IPS DF 6.9 (cell line): ENCODE results near the gene RBM20.

Experiments used
- DNase-seq: peaks from one replicate; pipeline ENCODE4 v3.0.0-alpha.2; 2013; ENCODE audit warnings: low read depth, low spot score
- H3K27ac ChIP-seq: one replicate; pipeline ENCODE4 v1.5.1; 2013; ENCODE audit warnings: low read length, control low read depth
- H3K27me3 ChIP-seq: 2 replicates; pipeline ENCODE4 v1.6.1; 2013; ENCODE audit warnings: mild to moderate bottlenecking, low read length; ENCODE audit not compliant: control insufficient read depth, insufficient read depth
- H3K36me3 ChIP-seq: 2 replicates; pipeline ENCODE4 v1.6.1; 2013; ENCODE audit warnings: low read length; ENCODE audit not compliant: control insufficient read depth, insufficient read depth
- H3K4me1 ChIP-seq: 2 replicates; pipeline ENCODE4 v1.6.1; 2013; ENCODE audit warnings: low read length; ENCODE audit not compliant: control insufficient read depth, insufficient read depth
- H3K4me3 ChIP-seq: 2 replicates; pipeline ENCODE4 v1.5.1; 2013; ENCODE audit warnings: mild to moderate bottlenecking, low read length
- H3K9me3 ChIP-seq: 2 replicates; pipeline ENCODE4 v1.6.1; 2013; ENCODE audit warnings: low read length, inconsistent platforms; ENCODE audit not compliant: control insufficient read depth, insufficient read depth
- WGBS: extraction: QIAGEN DNeasy Blood & Tissue Kit; methylation state at CpG from one replicate; pipeline ENCODE4 v1.1.7; 2013; ENCODE audit warnings: mixed read lengths, missing lambda C conversion rate; ENCODE audit not compliant: insufficient read length, insufficient coverage; 5-methylcytosine and 5-hydroxymethylcytosine counted together

The RBM20 gene

GRCh38 chr10:110625356-110625894 lies 18.7 kb upstream of the RBM20 start:
- Histone ChIP-seq H3K4me1 (no peaks in the 10 kb centered on the region), H3K27ac (no peak overlapping the region), H3K36me3 (no peaks in the 10 kb centered on the region), H3K9me3 (no peaks in the 10 kb centered on the region), H3K27me3 (no peaks in the 10 kb centered on the region; the same call in 1 of the 2 replicates), H3K4me3 (no peak overlapping the region)
- WGBS, result no CpG with 5 or more reads among the region's 6 CpGs
- no peak for DNase-seq

- Histone ChIP-seq H3K4me3 (no peak overlapping the region), H3K9me3 (no peaks in the 10 kb centered on the region), H3K27me3 (no peaks in the 10 kb centered on the region; the same call in 1 of the 2 replicates), H3K4me1 (no peaks in the 10 kb centered on the region), H3K27ac (no peak overlapping the region), H3K36me3 (no peaks in the 10 kb centered on the region)
- WGBS, result no CpG with 5 or more reads among the region's 5 CpGs
- no peak for DNase-seq
Observed at GRCh38 chr10:110625951-110626855, 17.9 kb upstream of the RBM20 start.

- H3K9me3 ChIP-seq, result no peaks in the 10 kb centered on the region
- no peaks in the 10 kb centered on the region for H3K36me3 ChIP-seq
- H3K4me1 ChIP-seq, result no peaks in the 10 kb centered on the region
- no peak overlapping the region for H3K27ac ChIP-seq
- H3K27me3 ChIP-seq, result no peaks in the 10 kb centered on the region; the same call in 1 of the 2 replicates
- no peak for DNase-seq
- H3K4me3 ChIP-seq, result no peak overlapping the region
Observed at GRCh38 chr10:110628161-110628560, 16.0 kb upstream of the RBM20 start.

- no peaks in the 10 kb centered on the region for H3K36me3 ChIP-seq
- WGBS, result no CpG with 5 or more reads among the region's 3 CpGs
- no peak overlapping the region for H3K4me3 ChIP-seq
- H3K4me1 ChIP-seq, result no peaks in the 10 kb centered on the region
- no peak overlapping the region for H3K27ac ChIP-seq
- H3K9me3 ChIP-seq, result no peaks in the 10 kb centered on the region
- DNase-seq, result no peak
- H3K27me3 ChIP-seq, result no peaks in the 10 kb centered on the region; the same call in 1 of the 2 replicates
Observed at GRCh38 chr10:110629680-110630191, 14.4 kb upstream of the RBM20 start.

DNA sequence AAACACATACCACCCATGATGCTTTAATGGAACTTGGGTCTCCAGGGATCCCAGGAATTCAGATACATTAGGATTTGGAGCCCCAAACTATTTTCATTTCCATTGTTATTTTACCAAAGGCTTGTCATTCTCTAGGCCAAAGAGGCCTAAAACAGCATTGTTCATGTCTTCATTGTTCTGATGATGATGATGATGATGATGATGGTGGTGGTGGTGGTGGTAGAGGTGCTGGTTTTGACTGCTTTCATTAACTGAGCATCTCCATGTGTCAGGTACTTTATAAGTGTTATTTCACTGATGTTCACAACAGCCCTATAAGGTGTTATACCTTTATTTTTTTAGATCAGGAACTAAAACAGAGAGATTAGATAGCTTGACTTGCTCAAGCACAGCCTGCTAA lies 12.2 kb upstream of the RBM20 start:
- H3K36me3 ChIP-seq, result no peaks in the 10 kb centered on the region
- no peak for DNase-seq
- H3K9me3 ChIP-seq, result no peaks in the 10 kb centered on the region
- H3K27ac ChIP-seq, result no peak overlapping the region
- no peak overlapping the region for H3K4me3 ChIP-seq
- peaks cover 3% of the 10 kb centered on the region for H3K4me1 ChIP-seq
- H3K27me3 ChIP-seq, result no peaks in the 10 kb centered on the region

DNA sequence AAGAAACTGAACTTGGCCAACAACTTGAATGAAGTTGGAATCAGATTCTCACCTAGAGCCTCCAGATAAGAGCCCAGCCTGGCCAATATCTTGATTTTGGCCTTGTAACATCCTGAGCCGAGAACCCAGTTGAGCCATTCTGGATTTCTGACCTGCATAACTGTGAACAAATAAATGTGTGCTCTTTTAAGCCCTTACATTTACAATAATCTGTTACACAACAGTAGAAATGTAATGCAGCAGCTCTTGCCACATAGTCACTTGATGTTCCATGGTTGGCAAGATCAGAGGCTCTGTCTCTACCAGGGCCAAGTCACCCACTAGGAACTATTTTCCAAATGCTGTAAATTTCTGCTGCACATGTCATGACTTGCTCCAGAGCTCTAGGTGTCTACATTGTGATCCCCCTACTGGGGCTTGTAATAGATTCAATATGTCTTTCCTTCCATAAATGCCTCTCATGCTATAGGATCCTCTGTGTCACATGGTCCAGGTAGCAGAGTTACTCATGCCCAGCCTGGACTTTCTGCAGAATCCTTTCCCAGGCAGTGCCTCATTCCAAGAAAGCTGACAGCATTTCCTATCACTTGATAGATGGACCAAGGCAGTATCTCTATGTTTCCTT lies 11.4 kb upstream of the RBM20 start:
- no peak overlapping the region for H3K27ac ChIP-seq
- H3K9me3 ChIP-seq, result no peaks in the 10 kb centered on the region
- H3K4me3 ChIP-seq, result no peak overlapping the region
- no CpG with 5 or more reads among the region's 1 CpG for WGBS
- DNase-seq, result no peak
- peaks cover 5% of the 10 kb centered on the region for H3K4me1 ChIP-seq
- no peaks in the 10 kb centered on the region for H3K36me3 ChIP-seq
- no peaks in the 10 kb centered on the region for H3K27me3 ChIP-seq

DNA sequence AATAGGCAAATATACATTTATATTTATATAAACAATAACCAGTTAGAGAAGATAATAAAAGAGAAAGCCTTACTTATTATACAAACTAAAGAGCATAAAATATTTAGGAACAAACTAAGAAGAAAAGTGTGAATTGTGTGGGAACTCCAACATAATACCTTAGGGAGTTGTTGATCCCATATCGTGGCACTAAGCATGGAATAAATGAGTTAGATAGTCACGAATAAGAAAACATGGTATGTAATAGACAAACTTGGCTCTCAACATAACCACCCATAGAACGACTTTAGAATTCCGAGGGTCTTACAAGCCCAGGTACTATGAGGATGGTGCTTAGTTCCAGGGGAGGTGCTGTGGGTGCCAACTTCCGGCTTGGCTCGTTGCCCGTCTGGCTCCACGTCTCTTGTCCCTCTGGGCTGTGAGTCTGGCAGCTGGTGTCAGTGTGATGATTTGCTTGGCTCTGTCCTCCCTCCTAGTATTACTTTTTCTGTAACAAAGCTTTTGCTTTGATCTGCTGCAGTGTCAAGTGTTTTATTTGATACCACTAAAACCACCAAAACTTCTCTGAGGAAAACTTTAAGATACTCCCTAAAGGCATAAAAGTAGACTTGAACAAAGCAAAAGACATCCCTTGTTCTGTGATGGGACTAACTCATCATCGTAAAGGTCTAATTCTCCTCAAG lies 9.5 kb upstream of the RBM20 start:
- Histone ChIP-seq H3K27me3 (no peaks in the 10 kb centered on the region), H3K4me3 (no peak overlapping the region), H3K4me1 (peaks cover 5% of the 10 kb centered on the region), H3K27ac (no peak overlapping the region), H3K9me3 (no peaks in the 10 kb centered on the region), H3K36me3 (no peaks in the 10 kb centered on the region)
- no peak for DNase-seq
- no CpG with 5 or more reads among the region's 9 CpGs for WGBS

GRCh38 chr10:110636572-110636931 lies 7.6 kb upstream of the RBM20 start:
- Histone ChIP-seq H3K36me3 (no peaks in the 10 kb centered on the region), H3K4me3 (no peak overlapping the region), H3K4me1 (peaks cover 7% of the 10 kb centered on the region), H3K9me3 (no peaks in the 10 kb centered on the region), H3K27me3 (no peaks in the 10 kb centered on the region), H3K27ac (no peak overlapping the region)
- DNase-seq, result no peak
- WGBS, result no CpG with 5 or more reads among the region's 2 CpGs

- Histone ChIP-seq H3K27ac (no peak overlapping the region), H3K4me1 (peaks cover 7% of the 10 kb centered on the region)
Observed at GRCh38 chr10:110636932-110637557, 7.1 kb upstream of the RBM20 start.

DNA sequence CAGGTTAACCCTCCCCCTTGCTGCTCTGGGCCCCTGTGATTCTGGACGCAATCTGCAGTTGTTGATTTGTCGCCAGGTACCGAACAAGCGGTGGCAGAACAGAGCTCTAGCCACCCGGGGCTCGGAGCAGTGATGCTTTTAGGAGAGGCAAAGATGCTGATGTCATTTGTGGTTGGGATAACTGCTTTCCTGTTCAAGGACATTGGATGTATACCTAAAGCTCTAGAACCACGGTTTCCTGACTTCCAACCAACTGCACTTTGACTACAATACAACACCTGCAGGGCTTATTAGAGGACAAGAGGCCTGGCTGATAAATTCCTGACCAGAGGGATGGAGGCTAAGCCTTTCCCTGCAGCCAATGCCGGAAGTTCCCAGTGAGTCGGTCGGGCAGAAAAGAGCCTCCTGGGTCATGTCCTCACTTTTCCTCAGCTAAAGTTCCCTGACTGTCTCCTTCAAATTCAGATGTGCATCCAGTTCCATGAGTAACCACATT lies 6.5 kb upstream of the RBM20 start:
- no peak overlapping the region for H3K4me3 ChIP-seq
- H3K36me3 ChIP-seq, result no peaks in the 10 kb centered on the region
- H3K27me3 ChIP-seq, result peaks cover 4% of the 10 kb centered on the region
- DNase-seq, result no peak
- no CpG with 5 or more reads among the region's 10 CpGs for WGBS
- H3K4me1 ChIP-seq, result peaks cover 7% of the 10 kb centered on the region
- no peaks in the 10 kb centered on the region for H3K9me3 ChIP-seq
- no peak overlapping the region for H3K27ac ChIP-seq

More at GRCh38 chr10:110636932-110637557, 7.1 kb upstream of the RBM20 start:
- no peak for DNase-seq
- no peaks in the 10 kb centered on the region for H3K36me3 ChIP-seq
- H3K27me3 ChIP-seq, result no peaks in the 10 kb centered on the region; the same call in 1 of the 2 replicates
- no peak overlapping the region for H3K4me3 ChIP-seq
- WGBS, result 70% methylated on average over 1 of the region's 6 CpGs
- H3K9me3 ChIP-seq, result no peaks in the 10 kb centered on the region
